PFSK-1 (cell line): Measurements from ENCODE around the gene RGS6.

ENCODE experiments used
- FOXP2 ChIP-seq: optimal IDR thresholded peaks from 2 replicates; pipeline ENCODE3; 2011; ENCODE audit warnings: borderline replicate concordance, control low read depth, inconsistent platforms; ENCODE audit not compliant: insufficient read depth; ENCODE audit errors: extremely low read length, extremely low read depth
- POLR2AphosphoS5 ChIP-seq: IDR thresholded peaks from 2 replicates; pipeline ENCODE4 v1.6.1; 2012; ENCODE audit warnings: low read depth, mild to moderate bottlenecking, control low read depth, low read length, moderate library complexity
- SIN3A ChIP-seq: IDR thresholded peaks from 2 replicates; pipeline ENCODE4 v1.6.1; 2012; ENCODE audit warnings: mild to moderate bottlenecking, low read length, moderate library complexity, borderline replicate concordance; ENCODE audit not compliant: insufficient read depth
- TAF1 ChIP-seq: IDR thresholded peaks from 2 replicates; pipeline ENCODE4 v1.6.1; 2012; ENCODE audit warnings: low read length, control low read depth, borderline replicate concordance; ENCODE audit not compliant: insufficient read depth
- TF ChIP-seq, protein P1 (sequence below), 2 experiments: IDR thresholded peaks; 2 replicates each; pipeline versions ENCODE4 v1.6.1 to v1.8.0; 2011 to 2012; ENCODE audit warnings: low read depth in 2 of 2, low read length in 2 of 2, control low read depth in 1 of 2, inconsistent platforms in 1 of 2, mild to moderate bottlenecking in 1 of 2, moderate library complexity in 1 of 2; ENCODE audit not compliant: insufficient read depth in 1 of 2

The RGS6 gene

DNA sequence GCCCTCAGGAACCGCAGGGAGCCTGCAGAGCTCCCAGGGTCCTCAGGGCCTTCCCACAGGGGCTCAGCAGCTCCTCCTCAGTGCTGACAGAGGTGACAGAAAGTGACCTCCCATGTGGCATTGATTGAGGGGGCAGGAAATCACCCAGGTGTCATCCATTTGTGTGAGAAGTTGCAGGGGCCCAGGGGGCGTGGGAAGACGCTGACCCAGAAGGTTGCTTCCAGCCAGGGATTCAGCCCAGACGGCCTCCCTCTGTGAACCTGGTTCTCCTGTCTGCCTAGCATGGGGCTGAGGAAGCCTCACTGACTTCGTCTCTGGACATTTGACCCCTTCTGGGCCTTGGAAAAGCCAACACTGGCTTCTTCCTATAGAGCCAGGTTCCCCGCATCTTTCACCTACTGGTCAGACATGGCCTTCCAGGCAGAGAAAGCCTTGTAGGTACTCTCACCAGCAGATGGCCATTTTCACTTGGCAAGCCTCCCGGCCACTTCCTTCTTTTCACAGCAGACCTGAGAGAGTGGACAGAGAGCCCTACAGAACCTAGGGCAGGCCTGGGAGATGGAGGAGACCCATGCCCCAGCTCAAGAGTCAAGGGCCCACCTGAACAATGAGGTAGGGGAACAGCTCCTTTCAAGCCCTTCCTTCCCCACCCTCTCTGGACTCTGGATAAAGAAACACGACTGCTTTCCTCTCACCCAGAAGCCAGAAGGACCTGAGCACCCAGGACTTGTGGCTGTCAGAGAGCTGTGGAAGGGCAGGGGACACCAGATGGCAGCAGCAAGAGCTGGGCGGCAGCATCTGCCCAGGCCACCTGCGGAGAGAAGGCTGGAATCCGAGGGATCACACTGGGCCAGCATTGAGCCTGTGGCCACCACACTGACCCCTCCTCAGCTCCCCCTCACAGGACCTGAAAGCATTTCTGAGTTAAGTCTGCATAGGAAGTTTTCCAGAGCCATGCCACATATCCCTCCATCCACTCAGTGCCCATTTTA lies 583.8 kb downstream of the RGS6 start:
- no peak for TF ChIP-seq FOXP2
- TF ChIP-seq, protein P1, sequence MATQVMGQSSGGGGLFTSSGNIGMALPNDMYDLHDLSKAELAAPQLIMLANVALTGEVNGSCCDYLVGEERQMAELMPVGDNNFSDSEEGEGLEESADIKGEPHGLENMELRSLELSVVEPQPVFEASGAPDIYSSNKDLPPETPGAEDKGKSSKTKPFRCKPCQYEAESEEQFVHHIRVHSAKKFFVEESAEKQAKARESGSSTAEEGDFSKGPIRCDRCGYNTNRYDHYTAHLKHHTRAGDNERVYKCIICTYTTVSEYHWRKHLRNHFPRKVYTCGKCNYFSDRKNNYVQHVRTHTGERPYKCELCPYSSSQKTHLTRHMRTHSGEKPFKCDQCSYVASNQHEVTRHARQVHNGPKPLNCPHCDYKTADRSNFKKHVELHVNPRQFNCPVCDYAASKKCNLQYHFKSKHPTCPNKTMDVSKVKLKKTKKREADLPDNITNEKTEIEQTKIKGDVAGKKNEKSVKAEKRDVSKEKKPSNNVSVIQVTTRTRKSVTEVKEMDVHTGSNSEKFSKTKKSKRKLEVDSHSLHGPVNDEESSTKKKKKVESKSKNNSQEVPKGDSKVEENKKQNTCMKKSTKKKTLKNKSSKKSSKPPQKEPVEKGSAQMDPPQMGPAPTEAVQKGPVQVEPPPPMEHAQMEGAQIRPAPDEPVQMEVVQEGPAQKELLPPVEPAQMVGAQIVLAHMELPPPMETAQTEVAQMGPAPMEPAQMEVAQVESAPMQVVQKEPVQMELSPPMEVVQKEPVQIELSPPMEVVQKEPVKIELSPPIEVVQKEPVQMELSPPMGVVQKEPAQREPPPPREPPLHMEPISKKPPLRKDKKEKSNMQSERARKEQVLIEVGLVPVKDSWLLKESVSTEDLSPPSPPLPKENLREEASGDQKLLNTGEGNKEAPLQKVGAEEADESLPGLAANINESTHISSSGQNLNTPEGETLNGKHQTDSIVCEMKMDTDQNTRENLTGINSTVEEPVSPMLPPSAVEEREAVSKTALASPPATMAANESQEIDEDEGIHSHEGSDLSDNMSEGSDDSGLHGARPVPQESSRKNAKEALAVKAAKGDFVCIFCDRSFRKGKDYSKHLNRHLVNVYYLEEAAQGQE (IDR thresholded peaks at IDR 0.05; ENCODE audit: insufficient read depth in 1 of 2, low read depth in 2 of 2, low read length in 2 of 2), result no peak

DNA sequence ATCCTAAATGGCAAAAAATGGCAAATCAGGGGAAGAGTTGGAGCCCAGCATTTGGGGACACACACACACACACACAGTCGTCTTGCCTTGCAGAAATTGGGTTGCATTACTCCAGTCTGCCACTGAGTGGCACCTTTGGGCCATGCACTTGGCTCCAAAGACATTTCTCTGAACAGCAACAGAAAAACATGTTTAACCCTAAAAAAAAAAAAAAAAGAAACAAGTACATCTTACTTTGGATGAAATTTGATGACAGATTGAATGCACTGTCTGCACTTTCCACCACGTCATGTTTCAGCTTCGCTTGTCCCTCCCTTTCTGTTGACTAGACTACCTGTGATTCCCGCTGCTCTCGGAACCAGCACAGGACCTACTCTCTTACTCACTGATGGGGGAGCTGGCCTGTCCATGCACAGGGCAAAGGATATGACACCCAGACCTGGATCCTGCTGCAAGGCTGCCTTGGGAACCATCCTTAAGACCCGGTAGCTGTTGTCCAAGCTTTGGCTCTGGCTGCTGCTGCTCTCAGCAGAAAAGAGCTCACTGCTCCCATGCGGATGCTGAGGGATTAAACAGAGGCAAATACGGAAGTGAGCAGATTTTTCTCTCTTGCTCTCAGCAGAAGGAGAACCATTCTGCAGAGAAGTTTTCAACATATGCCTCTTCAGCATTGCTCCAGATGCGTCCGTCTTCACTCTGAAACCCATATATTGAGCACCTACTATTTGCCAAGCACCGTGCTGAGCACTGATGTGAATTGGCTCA lies 584.9 kb downstream of the RGS6 start:
- TF ChIP-seq TAF1, result no peak
- TF ChIP-seq, protein P1 (IDR thresholded peaks at IDR 0.05; ENCODE audit: insufficient read depth in 1 of 2, low read depth in 2 of 2, low read length in 2 of 2), result no peak
- TF ChIP-seq POLR2AphosphoS5, result no peak
- TF ChIP-seq SIN3A, result no peak
- no peak for TF ChIP-seq FOXP2

- TF ChIP-seq POLR2AphosphoS5 (no peak), TAF1 (no peak), FOXP2 (no peak), SIN3A (no peak)
- TF ChIP-seq, protein P1 (IDR thresholded peaks at IDR 0.05; ENCODE audit: insufficient read depth in 1 of 2, low read depth in 2 of 2, low read length in 2 of 2), result no peak
Observed at GRCh38 chr14:72517736-72518135, 585.5 kb downstream of the RGS6 start.

DNA sequence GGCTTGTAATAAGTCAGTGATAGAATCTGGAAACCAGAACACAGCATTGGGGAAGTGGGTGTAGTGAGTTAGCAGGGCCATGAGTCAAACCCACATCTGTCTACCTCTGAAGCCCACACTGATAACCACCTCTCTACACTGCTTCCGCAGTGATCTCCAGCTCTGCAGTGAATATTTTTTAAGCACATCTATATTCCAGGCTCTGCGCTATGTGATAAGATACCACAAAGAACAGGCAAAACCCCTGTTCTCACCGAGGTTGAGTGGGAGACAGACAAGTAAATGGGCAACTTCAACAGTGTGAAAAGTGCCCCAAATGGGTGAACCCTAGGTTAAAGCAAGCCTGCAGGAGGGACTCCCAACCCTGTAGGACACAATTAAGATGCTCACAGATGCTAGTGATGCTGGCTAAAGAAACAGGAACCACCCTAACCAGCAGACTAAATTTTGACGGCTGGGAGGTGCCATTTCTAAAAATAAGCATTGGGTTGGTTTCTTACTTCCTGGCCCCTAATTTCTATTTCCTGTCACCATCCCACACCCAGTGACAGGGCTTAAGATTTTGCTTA lies 586.7 kb downstream of the RGS6 start:
- TF ChIP-seq TAF1, result no peak
- no peak for TF ChIP-seq FOXP2
- TF ChIP-seq POLR2AphosphoS5, result no peak
- TF ChIP-seq SIN3A, result no peak
- TF ChIP-seq, protein P1 (IDR thresholded peaks at IDR 0.05; ENCODE audit: insufficient read depth in 1 of 2, low read depth in 2 of 2, low read length in 2 of 2), result no peak
